DMS79 (cell line): ENCODE results near the gene ADAMTS5.

Experiments
- DNase-seq: peaks from one replicate; lab custom pipeline; 2025; lab: John Stamatoyannopoulos, UW

The ADAMTS5 gene

GRCh38 chr21:26948194-26948593 lies 18.7 kb downstream of the ADAMTS5 start:
- DNase-seq, result no peak

GRCh38 chr21:26946744-26947446 lies 20.0 kb downstream of the ADAMTS5 start:
- DNase-seq, result no peak

DNA sequence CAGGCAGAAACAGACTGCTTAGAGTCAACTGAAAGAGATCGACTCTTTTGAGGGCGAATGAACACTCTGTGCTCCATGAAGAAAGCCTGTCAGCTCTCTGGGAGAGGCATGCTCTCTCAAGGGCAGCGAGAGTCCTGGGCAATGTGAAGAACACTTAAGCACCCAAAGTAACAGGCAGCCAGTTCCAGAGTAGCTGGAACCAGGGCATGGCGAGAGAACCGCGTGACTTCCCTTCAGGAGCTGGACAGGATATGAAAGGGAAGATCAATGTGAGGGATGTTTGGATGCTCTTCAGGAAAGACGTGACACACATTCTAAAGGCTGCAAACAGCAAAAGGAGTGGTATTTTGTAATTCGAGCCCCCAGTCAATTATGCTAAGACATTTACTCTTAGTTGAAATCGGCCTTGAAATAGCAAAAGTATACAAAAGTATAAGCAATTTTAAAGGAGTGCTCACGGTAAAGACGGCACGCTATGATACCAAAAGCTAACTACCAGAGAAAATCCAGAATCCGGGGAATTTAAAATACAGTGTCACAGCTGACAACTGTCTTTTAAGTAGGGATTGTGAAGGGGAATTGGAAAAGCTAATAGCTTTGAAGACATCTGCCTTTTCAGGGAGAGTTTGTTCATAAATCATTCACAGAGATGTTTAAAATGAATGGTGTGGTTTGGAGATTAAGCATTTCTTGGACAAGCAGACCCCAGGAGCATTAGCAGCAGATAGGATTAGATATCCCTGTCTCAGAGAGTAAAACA lies 20.8 kb downstream of the ADAMTS5 start:
- DNase-seq, result no peak

DNA sequence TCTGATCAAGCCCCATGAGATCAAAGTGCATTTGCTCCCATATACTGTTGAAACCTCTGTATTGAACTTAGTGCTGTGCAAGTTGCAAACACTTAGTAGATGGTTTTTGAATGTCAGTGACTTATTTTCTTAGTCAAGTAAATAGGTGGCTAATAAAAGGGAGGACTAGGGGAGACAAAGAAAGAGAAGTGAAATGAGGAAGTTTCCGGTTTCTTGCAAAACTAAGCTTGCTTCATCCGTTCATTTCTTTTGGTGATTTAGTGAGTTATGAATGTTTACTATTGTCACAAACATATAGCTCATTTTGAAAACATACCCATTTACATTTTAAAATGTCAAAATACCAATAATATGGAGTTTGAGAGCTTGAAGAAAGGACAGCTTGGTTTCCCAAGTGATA lies 23.0 kb downstream of the ADAMTS5 start:
- no peak for DNase-seq

GRCh38 chr21:26941421-26941820 lies 25.5 kb downstream of the ADAMTS5 start:
- DNase-seq, result no peak

DNA sequence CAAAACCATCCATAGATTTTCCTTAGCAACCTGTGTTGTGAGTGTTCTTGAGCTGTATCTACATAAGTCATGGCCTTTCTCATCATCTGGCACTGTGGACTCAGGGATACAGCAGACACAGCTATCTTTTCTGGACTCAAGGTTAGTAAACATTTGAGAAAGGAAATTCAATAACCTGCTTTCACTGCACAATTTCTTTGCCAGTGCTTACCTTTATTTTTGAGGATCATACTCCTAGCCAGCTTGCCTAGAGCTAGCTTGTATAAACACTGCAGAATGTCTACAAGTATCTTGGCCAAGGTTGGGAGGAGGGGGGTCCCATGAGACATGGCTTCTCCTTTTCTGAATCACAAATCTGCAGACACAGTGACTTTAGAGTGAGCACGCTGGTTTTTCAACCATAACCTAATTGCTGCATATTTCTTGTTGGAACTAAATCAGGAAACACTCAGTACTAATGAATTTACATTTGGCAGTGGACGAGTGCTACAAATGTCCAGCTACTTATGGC lies 27.2 kb downstream of the ADAMTS5 start:
- no peak for DNase-seq

GRCh38 chr21:26936641-26937040 lies 30.2 kb downstream of the ADAMTS5 start:
- DNase-seq, result no peak

DNA sequence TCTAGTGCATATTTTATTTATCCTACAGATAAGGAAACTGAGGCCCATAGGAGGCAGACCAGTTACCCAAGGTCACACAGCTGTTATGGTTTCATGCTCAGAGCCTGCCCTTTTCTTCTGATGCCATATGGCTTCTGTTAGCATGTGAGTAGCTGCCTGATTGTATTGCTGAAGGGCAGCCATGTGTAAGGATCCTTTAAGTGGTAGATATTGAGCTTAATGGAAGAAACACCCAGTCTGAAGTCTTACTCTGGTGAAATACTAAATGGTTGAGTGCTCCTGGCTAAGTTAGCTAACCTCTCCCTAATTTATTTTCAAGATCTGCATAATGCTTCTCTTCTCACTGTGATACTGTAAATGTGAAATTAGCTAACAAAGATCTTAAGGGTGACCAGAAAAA lies 30.9 kb downstream of the ADAMTS5 start:
- no peak for DNase-seq

GRCh38 chr21:26934383-26934782 lies 32.5 kb downstream of the ADAMTS5 start:
- DNase-seq, result no peak

DNA sequence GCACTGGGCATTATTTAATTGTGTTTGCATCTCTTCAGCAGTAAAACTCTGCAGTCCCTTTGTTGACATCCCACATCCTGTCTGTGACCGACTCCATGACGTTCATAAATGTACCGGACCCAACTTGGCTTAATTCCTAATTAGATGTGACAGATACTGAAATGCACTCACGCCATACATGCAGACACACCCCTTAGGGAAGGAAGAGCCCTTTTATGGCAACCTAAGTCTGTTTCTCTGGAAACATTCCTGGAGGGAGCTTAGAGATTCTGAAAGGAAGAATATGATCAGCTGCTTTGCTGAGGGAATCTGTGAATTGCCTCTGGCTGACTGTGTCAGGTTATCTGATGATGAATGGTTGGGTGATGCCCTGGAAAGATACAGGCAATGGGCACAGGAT lies 33.4 kb downstream of the ADAMTS5 start:
- DNase-seq, result no peak

- no peak for DNase-seq
These were observed 41.3 kb downstream of the ADAMTS5 start for GRCh38 chr21:26925636-26926035.

- no peak for DNase-seq
These were observed 41.8 kb downstream of the ADAMTS5 start for GRCh38 chr21:26925122-26925521.

- no peak for DNase-seq
These were observed 42.9 kb downstream of the ADAMTS5 start for GRCh38 chr21:26923986-26924385.

DNA sequence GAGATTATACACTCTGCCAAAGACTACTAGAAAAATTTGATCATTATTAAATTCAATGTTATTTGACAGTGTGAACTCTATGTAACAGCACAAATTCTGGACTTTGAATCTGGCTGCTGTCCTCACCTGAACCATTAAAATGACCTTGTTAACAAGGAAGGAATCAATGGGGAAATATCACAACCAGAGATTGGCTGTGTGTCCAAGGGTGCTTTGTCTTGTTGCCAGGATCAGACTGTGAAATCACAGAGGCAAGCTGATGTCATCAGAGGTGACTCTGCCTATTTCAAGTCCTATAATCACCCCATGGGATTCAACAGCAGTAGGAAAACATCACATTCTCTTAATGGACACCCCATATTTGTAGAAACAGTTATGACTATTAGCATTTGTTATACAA lies 46.8 kb downstream of the ADAMTS5 start:
- DNase-seq, result no peak

- no peak for DNase-seq
These were observed 48.4 kb downstream of the ADAMTS5 start for GRCh38 chr21:26918323-26919079.

GRCh38 chr21:26916799-26917198 lies 50.1 kb downstream of the ADAMTS5 start:
- no peak for DNase-seq

DNA sequence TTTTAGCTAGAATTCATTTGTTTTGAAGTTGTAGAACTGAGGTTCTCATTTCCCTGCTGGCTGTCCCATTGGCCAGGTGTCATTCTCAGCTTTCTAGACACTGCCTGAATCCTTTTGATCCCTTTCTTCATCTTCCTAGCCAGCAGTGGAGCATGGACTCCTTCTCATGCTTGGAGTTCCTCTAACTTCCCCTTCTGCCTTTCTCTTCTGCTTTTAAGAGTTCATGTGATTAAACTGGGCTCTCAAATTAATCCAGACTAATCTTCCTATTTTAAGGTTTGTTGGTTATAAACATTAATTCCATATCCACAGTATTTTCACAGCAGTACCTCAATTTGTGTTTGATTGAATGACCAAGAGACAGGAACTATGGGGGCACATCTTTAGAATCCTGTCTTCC lies 52.3 kb downstream of the ADAMTS5 start:
- no peak for DNase-seq

GRCh38 chr21:26912466-26912865 lies 54.4 kb downstream of the ADAMTS5 start:
- no peak for DNase-seq

GRCh38 chr21:26909972-26910371 lies 56.9 kb downstream of the ADAMTS5 start:
- DNase-seq, result no peak

DNA sequence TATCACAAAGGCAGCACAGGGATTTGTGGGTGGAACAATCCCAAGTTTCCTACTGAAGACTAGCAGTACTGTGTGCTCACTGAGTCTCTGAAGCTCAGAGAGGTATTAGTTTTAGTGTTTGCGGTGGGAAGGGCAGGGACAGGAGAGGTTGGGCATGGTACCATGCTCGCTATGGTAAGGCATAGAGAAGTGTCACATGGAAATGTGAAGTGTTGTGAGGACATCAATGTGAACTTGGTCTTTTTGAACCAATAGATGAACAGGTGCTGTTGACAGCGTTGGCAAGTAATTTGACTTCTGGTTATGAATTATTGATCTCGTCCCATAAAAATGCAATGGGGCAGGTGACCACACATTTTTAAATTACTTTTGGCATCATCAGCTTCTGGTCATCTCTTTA lies 65.9 kb downstream of the ADAMTS5 start:
- no peak for DNase-seq

DNA sequence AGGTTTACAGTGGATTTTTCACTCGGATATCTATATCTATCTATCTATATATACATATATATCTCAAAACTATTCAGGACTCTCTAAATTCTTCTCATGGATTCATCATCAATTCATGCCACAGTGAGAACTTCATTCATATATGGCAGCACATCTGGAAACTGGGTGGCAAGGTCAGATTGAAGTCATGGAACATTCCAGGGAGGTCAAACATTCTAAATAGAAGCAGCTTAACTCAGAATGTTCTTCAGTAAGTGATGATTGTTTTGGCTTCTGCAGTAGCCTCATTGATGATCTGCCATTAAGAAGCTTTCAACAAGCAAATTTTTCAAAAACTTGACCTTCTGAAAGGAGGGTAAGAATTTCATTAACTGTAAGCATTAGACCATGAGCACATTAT lies 74.7 kb downstream of the ADAMTS5 start:
- DNase-seq, result no peak

DNA sequence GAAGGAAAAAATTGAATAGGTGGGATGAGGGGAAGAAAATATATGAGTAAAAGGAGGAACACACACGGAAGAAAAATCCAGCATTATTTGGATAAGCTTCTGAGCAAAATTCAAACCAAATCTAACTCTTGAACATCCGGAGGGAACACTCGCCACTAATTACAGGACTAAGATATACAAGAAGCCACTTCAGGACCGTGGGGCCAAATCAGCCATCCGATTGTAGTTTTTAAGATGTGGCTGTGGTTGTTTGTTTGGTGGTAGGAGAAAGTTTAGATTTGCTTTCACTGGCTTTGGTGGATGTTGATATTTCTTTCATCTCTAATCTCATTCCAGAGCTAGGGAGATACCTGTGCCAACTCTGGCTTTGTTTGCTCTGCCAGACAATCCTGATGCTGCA lies 78.0 kb downstream of the ADAMTS5 start:
- DNase-seq, result no peak

- DNase-seq, result no peak
These were observed 78.6 kb downstream of the ADAMTS5 start for GRCh38 chr21:26888256-26888655.
